Measurements from ENCODE around the gene MYH15. TPM values are rescaled to one million over a fixed set of nuclear protein-coding genes. Genes with fewer than 3 reads are reported as not detected.

MYH15 gene
- total RNA-seq, 2 experiments from 2014 or later = 0.46 to 0.57 TPM

DNA sequence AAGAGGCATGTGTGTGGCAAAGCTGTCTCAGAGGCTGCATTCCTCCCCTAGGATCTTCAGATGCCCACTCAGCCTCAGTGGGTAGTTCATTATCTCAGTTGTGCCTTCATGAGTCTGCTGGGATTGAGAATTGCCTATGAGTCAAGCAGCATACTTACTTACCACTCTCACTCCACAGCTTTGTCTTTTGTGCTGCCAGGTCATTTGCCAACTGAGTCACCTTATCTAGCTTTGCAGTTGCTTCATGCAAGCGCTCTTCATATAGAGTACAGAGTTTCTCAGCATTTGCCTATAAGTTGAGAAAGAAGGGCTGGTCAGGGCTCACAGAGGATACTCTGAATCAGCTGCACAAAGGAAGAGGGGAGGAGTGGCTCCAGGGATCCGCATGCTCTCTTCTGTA, 89.5 kb downstream of the MYH15 start:
- Histone ChIP-seq H3K4me1 (ENCODE audit: insufficient read depth, low read length, poor library complexity, severe bottlenecking) (no peaks in the 10 kb centered on the region), H3K36me3 (ENCODE audit: insufficient read depth, low read length) (no peaks in the 10 kb centered on the region), H2AFZ (ENCODE audit: low read length) (no peak overlapping the region), H3K79me2 (ENCODE audit: insufficient read depth, low read depth, low read length) (no peaks in the 10 kb centered on the region), H3K4me2 (ENCODE audit: low read length) (no peak overlapping the region), H3K27ac (ENCODE audit: low read depth, low read length, poor library complexity, severe bottlenecking) (no peak overlapping the region), H3K9me2 (ENCODE audit: insufficient read depth, low read length) (no peaks in the 10 kb centered on the region), H4K20me1 (ENCODE audit: insufficient read depth, low read length) (no peaks in the 10 kb centered on the region), H3K4me3 (ENCODE audit: low read depth, low read length, poor library complexity, severe bottlenecking) (no peak overlapping the region), H3K9me3 (ENCODE audit: low read length) (no peaks in the 10 kb centered on the region)
- TF ChIP-seq, protein P1, sequence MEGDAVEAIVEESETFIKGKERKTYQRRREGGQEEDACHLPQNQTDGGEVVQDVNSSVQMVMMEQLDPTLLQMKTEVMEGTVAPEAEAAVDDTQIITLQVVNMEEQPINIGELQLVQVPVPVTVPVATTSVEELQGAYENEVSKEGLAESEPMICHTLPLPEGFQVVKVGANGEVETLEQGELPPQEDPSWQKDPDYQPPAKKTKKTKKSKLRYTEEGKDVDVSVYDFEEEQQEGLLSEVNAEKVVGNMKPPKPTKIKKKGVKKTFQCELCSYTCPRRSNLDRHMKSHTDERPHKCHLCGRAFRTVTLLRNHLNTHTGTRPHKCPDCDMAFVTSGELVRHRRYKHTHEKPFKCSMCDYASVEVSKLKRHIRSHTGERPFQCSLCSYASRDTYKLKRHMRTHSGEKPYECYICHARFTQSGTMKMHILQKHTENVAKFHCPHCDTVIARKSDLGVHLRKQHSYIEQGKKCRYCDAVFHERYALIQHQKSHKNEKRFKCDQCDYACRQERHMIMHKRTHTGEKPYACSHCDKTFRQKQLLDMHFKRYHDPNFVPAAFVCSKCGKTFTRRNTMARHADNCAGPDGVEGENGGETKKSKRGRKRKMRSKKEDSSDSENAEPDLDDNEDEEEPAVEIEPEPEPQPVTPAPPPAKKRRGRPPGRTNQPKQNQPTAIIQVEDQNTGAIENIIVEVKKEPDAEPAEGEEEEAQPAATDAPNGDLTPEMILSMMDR (conservative IDR thresholded peaks at IDR 0.05; ENCODE audit: low read length) = no peak
- TF ChIP-seq EZH2phosphoT487 (IDR thresholded peaks at IDR 0.05; ENCODE audit: borderline replicate concordance, low read depth, low read length) = no peak
- CTCF ChIA-PET (ENCODE audit: unreplicated experiment) = no interaction called here
- BruUV-seq (replicated peaks) = no TSS peak
- no peak for DNase-seq (ENCODE audit: low spot score)
- POLR2A ChIA-PET = interaction anchor here (0.6 kb wide), 1 partner anchor 526 kb away, joined by 4 read pairs; no protein-coding TSS in a partner anchor
- intact Hi-C loops (cut with micrococcal nuclease; ENCODE audit: unreplicated experiment) = no loop called here

DNA sequence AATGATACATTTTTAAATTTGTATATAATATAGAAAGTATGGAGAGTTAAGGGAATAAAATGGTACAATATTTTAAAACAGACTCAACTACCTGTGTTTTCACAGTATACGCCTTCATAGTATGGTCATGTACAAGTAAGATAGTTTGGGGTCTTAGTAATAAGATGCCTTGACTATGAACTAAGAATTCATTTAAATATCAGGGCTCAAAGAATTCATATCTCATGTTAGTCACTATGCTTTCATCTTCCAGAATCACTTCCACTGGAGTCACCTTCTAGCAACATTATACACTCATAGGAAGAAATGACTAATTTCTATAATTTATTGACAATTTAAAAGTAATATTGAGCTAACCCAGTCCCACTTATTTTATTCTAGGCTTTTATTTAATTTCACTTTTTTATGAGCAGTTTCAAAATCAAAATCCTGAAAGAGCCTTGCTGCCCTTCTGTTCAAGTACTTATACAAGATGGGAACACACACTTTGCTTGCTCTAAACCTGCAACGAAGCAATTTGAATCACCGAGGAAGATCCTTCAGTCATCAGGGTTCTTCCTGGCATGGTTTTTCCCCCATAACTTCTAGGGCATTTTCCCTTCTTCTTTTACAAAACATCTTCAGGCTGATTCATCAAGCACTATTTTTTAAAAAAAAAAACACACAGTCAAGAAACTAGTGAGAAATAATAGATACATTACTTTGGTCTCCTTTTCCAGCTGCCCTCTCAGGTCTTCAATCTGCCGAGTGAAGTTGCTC, 94.1 kb downstream of the MYH15 start:
- POLR2A ChIA-PET = no interaction called here
- no peak for TF ChIP-seq EZH2phosphoT487 (IDR thresholded peaks at IDR 0.05; ENCODE audit: borderline replicate concordance, low read depth, low read length)
- TF ChIP-seq, protein P1 (conservative IDR thresholded peaks at IDR 0.05; ENCODE audit: low read length) = no peak
- no TSS peak for BruUV-seq (replicated peaks)
- Histone ChIP-seq H3K27ac (ENCODE audit: low read depth, low read length, poor library complexity, severe bottlenecking) (no peak overlapping the region), H3K4me3 (ENCODE audit: low read depth, low read length, poor library complexity, severe bottlenecking) (no peak overlapping the region), H3K9me3 (ENCODE audit: low read length) (no peaks in the 10 kb centered on the region), H4K20me1 (ENCODE audit: insufficient read depth, low read length) (no peaks in the 10 kb centered on the region), H3K4me2 (ENCODE audit: low read length) (no peak overlapping the region), H2AFZ (ENCODE audit: low read length) (no peak overlapping the region), H3K4me1 (ENCODE audit: insufficient read depth, low read length, poor library complexity, severe bottlenecking) (no peaks in the 10 kb centered on the region), H3K36me3 (ENCODE audit: insufficient read depth, low read length) (no peaks in the 10 kb centered on the region), H3K79me2 (ENCODE audit: insufficient read depth, low read depth, low read length) (no peaks in the 10 kb centered on the region), H3K9me2 (ENCODE audit: insufficient read depth, low read length) (no peaks in the 10 kb centered on the region)
- CTCF ChIA-PET (ENCODE audit: unreplicated experiment) = no interaction called here
- no peak for DNase-seq (ENCODE audit: low spot score)
- intact Hi-C loops (cut with micrococcal nuclease; ENCODE audit: unreplicated experiment) = no loop called here

DNA sequence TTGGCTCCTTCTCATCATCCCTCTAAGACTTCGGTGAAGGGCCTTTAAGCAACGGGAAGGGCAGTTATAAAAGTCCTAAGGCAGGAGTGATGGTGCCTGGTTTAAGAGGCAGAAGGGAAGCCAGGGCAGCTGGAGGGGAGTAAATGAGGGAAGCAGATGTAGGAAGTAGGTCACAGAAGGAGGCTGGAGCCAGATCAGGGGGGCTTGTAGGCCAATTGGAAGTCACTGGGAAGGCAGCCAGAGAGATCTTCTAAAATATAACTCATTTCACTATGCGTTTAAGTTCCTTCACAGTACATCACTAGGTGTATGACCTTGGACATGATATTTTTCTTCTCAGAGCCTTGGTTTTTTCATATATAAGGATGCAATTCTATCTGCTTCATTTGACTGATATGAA, 94.7 kb downstream of the MYH15 start:
- TF ChIP-seq, protein P1 (conservative IDR thresholded peaks at IDR 0.05; ENCODE audit: low read length) = no peak
- Histone ChIP-seq H3K4me1 (ENCODE audit: insufficient read depth, low read length, poor library complexity, severe bottlenecking) (no peaks in the 10 kb centered on the region), H3K27ac (ENCODE audit: low read depth, low read length, poor library complexity, severe bottlenecking) (no peak overlapping the region), H3K9me2 (ENCODE audit: insufficient read depth, low read length) (no peaks in the 10 kb centered on the region), H3K79me2 (ENCODE audit: insufficient read depth, low read depth, low read length) (no peaks in the 10 kb centered on the region), H3K36me3 (ENCODE audit: insufficient read depth, low read length) (no peaks in the 10 kb centered on the region), H2AFZ (ENCODE audit: low read length) (no peak overlapping the region), H3K4me3 (ENCODE audit: low read depth, low read length, poor library complexity, severe bottlenecking) (no peak overlapping the region), H3K4me2 (ENCODE audit: low read length) (no peak overlapping the region), H3K9me3 (ENCODE audit: low read length) (no peaks in the 10 kb centered on the region), H4K20me1 (ENCODE audit: insufficient read depth, low read length) (no peaks in the 10 kb centered on the region)
- POLR2A ChIA-PET = no interaction called here
- no TSS peak for BruUV-seq (replicated peaks)
- CTCF ChIA-PET (ENCODE audit: unreplicated experiment) = no interaction called here
- intact Hi-C loops (cut with micrococcal nuclease; ENCODE audit: unreplicated experiment) = no loop called here
- DNase-seq (ENCODE audit: low spot score) = no peak

Measured in OCI-LY7 (cell line).